Heart left ventricle (tissue), 13 donors: ENCODE results near the gene PEAK3.

Experiments used
- POLR2A ChIP-seq, 2 donors: fragments of 450-650 bp; IDR thresholded peaks; one replicate each; pipeline ENCODE4 v1.6.1; 2017; ENCODE audit warnings: antibody characterized with exemption in 2 of 2, mild to moderate bottlenecking in 2 of 2, moderate library complexity in 2 of 2
- TF ChIP-seq, protein P1 (sequence below), 12 donors: fragments of 200-600 bp; sonication (generic) in 4 of 12; IDR thresholded peaks; one replicate each; pipeline versions ENCODE4 v1.5.0 to v1.8.0; 2018 to 2022; ENCODE audit warnings: antibody characterized with exemption in 12 of 12, mild to moderate bottlenecking in 5 of 12
- donor health status: ischemic (EF 13 %, LVEDD 7.1; RV severe dilation, severe dysfunction).
- donor health status: DM: no; HTN: yes; CAD: no.
- donor health status: DM: no; HTN: no; CAD: no.
- donor health status: ischemic (EF 25% LVEDD 6.9; RV normal size, moderate dysfunction).
- donor health status: ischemic (EF 25% LVEDD 5.7; RV mildly dilated, moderate dysfunction).
- donor health status: ischemic (EF 35%, LVEDD 5.7; RV mildly dilated, moderate dysfunction).
- donor health status: nonischemic (EF 11% LVEDD 7.7; RV severe dilation, severe dysfunction).
- donor health status: DM: yes; HTN: yes; CAD: no.
- donor health status: PGD.
- donor health status: ischemic (EF 29% LVEDD 5.4; RV normal size, mild dysfunction).
- donor health status: nonischemic (EF 23%, LVEDD 6.1; RV moderate dilation, normal function).

GRCh38 chr19:2271234-2272103 lies 10.5 kb downstream of the PEAK3 start:
- TF ChIP-seq, protein P1, sequence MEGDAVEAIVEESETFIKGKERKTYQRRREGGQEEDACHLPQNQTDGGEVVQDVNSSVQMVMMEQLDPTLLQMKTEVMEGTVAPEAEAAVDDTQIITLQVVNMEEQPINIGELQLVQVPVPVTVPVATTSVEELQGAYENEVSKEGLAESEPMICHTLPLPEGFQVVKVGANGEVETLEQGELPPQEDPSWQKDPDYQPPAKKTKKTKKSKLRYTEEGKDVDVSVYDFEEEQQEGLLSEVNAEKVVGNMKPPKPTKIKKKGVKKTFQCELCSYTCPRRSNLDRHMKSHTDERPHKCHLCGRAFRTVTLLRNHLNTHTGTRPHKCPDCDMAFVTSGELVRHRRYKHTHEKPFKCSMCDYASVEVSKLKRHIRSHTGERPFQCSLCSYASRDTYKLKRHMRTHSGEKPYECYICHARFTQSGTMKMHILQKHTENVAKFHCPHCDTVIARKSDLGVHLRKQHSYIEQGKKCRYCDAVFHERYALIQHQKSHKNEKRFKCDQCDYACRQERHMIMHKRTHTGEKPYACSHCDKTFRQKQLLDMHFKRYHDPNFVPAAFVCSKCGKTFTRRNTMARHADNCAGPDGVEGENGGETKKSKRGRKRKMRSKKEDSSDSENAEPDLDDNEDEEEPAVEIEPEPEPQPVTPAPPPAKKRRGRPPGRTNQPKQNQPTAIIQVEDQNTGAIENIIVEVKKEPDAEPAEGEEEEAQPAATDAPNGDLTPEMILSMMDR (IDR thresholded peaks at IDR 0.05) = no peak
- TF ChIP-seq POLR2A (IDR thresholded peaks at IDR 0.05) = no peak
